GM12892 (cell line): Measurements from ENCODE around the gene AQP11.

Experiments
- POLR2A ChIP-seq: IDR thresholded peaks from 2 replicates; pipeline ENCODE4 v1.6.1; 2011; ENCODE audit warnings: low read depth, low read length, control low read depth
- POLR2AphosphoS5 ChIP-seq: IDR thresholded peaks from 2 replicates; pipeline ENCODE4 v1.6.1; 2011; ENCODE audit warnings: low read depth, low read length, control low read depth

DNA sequence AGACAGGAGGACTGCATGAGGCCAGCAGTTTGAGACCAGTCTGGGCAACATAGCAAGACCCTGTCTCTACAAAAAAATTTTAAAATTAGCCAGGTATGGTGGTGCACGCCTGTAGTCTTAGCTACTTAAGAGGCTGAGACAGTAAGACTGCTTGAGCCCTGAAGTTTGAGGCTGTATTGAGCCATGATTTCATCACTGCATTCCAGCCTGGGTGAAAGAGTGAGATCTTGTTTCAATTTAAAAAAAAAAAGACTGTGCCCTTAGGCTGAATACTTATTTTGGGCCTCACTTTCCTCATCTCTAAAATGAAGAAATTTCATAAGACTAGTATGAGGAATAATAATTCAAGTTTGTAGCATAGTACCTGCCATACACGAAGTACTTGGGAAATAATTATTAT lies 6.9 kb downstream of the AQP11 start:
- TF ChIP-seq POLR2AphosphoS5 (no peak), POLR2A (no peak)
